NCI-H2029 (cell line): ENCODE data around the gene RRAS.
A peak's percentile ranks its signal among the peaks of the same experiment; 100 is the strongest.
"Not testable (repeated sequence)": the region's sequence is repeated elsewhere in the genome, so short reads cannot be mapped to it uniquely, and the experiment has no call there.

Experiments
- DNase-seq: peaks from one replicate; lab custom pipeline; 2025; lab: John Stamatoyannopoulos, UW

The RRAS gene

DNA sequence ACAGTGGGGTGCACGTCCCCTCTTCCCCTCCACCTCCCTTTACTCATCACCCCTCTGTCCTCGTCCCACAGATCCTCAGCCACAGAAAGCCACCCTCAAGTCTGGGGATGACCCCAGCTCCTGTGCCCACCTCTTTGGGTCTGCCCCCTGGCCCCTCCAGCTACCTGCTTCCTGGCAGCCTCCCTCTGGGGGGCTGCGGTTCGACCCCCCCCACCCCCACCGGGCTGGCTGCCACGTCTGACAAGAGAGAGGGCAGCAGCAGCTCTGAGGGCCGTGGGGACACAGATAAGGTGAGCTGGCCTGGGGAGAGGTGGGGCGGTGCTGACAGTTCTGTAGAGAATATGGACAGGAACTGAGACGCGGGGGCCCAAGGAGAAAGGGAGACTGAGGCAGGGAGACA is 14.6 kb upstream of the RRAS start:
- DNase-seq = no peak

DNA sequence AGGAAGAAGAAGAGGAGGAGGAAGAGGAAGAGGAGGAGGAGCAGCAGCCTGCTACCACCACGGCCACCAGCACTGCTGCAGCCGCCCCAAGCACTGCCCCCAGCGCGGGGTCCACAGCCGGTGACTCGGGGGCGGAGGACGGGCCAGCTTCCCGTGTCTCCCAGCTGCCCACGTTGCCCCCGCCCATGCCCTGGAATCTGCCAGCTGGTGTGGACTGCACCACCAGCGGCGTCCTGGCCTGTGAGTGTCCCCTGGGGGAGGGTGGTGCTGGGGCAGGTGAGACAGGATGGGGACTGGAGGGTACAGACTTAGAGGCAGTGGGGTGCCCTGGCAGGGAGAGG is 13.5 kb upstream of the RRAS start:
- no peak for DNase-seq

DNA sequence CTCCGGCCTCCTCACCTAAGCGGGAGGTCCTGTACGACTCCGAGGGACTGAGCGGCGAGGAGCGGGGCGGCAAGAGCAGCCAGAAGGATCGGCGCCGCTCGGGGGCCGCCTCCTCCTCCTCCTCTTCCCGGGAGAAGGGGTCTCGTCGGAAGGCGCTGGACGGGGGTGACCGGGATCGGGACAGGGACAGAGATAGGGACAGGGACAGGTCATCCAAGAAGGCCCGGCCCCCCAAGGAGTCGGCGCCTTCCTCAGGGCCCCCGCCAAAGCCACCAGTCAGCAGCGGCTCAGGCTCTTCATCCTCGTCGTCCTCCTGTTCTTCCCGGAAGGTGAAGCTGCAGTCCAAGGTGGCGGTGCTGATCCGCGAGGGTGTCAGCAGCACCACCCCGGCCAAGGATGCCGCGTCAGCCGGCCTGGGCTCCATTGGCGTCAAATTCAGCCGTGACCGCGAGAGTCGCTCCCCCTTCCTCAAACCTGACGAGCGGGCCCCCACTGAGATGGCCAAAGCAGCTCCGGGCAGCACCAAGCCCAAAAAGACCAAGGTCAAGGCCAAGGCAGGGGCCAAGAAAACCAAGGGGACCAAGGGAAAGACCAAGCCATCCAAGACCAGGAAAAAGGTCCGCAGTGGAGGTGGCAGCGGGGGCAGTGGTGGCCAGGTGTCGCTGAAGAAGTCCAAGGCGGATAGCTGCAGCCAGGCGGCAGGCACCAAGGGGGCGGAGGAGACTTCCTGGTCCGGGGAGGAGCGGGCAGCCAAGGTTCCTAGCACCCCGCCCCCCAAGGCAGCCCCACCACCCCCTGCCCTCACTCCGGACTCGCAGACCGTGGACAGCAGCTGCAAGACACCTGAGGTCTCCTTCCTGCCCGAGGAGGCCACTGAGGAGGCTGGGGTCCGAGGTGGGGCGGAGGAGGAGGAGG is 12.9 kb upstream of the RRAS start:
- DNase-seq = no peak

DNA sequence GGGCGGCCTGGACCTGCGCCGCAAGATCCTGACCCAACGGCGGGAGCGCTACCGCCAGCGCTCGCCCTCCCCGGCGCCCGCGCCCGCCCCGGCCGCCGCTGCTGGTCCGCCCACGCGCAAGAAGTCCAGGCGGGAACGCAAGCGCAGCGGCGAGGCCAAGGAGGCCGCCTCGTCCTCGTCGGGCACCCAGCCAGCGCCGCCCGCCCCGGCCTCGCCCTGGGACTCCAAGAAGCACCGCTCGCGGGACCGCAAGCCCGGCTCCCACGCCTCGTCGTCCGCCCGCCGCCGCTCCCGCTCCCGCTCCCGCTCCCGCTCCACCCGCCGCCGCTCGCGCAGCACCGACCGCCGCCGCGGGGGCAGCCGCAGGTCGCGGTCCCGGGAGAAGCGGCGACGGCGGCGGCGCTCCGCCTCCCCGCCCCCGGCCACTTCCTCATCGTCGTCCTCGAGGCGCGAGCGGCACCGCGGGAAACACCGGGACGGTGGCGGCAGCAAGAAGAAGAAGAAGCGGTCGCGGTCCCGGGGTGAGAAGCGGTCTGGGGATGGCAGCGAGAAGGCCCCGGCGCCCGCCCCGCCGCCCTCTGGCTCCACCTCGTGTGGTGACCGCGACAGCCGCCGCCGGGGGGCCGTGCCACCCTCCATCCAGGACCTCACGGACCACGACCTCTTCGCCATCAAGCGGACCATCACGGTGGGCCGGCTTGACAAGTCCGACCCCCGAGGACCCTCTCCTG is 12.0 kb upstream of the RRAS start:
- no peak for DNase-seq

DNA sequence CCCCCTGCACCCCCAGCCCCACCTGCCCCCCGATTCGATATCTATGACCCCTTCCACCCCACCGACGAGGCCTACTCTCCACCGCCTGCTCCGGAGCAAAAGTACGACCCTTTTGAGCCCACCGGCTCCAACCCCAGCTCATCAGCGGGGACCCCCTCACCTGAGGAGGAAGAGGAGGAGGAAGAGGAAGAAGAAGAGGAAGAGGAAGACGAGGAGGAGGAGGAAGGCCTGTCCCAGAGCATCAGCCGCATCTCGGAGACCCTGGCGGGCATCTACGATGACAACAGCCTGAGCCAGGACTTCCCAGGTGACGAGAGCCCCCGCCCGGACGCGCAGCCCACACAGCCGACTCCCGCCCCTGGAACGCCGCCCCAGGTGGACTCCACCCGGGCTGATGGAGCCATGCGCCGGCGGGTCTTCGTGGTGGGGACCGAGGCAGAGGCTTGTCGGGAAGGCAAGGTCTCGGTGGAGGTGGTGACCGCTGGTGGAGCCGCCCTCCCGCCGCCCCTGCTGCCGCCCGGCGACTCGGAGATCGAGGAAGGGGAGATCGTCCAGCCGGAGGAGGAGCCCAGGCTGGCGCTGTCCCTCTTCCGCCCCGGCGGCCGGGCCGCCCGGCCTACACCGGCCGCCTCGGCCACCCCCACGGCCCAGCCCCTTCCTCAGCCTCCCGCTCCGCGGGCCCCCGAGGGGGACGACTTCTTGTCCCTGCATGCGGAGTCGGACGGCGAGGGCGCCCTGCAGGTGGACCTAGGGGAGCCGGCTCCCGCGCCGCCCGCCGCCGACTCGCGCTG is 11.3 kb upstream of the RRAS start:
- DNase-seq = no peak

DNA sequence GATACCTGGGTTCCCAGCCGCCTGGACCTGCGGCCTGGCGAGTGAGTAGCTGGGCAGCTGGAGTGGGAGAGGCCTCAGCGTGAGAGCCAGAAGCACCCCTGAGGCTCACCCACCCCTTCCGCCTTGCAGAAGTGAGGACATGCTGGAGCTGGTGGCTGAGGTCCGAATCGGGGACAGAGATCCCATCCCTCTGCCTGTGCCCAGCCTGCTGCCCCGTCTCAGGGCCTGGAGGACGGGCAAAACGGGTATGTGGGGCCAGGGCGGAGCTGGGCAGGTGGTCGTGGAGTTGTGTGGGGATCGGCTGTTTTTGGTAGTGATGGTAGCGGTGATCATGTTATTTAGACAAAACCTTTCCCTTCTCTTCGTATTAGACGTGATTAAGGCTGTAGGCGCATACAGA is 6.6 kb upstream of the RRAS start:
- DNase-seq = no peak

DNA sequence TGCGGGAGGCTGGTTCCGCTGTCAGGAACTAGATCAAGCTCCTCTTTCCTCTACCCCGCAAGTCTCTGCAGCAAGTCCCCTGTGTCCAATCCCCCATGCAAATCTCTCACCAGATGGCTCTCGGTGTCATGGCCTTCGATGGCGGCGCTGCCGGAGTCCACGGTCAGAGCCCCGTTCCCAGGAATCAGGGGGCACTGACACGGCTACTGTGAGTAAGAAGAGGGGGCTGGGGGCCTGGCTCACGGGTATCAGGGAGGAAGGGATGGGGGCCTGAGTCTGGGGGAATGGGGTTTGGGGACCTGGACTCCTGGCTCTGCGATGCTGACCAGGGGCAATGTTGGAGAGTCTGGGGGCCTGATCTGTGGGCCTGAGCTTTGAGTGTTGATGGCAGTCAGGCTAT is 6.1 kb upstream of the RRAS start:
- no peak for DNase-seq

DNA sequence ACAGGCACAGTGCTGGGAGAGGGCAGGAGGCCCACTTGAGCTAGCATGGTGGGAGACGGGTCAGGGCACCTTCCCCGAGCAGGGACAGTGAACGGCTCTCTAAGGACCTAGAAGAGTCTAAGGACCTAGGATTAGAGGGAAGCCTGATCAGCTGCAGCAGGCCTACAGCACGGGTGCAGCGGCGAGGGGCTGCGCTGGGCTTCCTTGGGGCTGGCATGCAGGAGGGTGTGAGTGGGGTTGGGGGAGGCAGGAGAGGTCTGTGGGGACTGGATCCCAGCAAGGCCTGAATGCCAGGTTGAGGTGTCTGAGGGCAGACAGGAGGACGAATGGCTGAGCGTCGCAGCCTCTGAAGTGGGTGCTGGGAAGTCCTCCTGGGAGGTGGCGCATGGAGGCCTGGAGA is 5.6 kb upstream of the RRAS start:
- DNase-seq = no peak

DNA sequence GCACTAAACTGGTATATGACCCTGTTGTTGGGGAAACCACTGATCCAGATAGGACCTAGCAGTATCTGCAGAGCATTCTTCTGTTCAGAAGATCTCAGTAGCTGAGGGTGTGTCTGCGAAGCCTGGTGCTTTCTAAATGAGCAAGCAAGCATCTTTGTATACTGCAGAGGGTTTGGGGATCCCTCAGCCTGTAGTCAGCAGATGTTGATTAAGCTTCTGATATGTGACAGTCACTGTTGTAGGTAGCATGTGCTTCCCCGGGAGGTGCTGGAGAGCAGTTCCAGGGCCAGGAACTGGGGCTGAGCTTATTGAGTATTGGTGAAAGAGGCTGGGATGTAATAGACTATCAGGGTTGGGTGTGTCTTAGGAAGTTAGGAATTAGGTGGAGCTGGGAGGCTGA is 3.5 kb upstream of the RRAS start:
- no peak for DNase-seq

DNA sequence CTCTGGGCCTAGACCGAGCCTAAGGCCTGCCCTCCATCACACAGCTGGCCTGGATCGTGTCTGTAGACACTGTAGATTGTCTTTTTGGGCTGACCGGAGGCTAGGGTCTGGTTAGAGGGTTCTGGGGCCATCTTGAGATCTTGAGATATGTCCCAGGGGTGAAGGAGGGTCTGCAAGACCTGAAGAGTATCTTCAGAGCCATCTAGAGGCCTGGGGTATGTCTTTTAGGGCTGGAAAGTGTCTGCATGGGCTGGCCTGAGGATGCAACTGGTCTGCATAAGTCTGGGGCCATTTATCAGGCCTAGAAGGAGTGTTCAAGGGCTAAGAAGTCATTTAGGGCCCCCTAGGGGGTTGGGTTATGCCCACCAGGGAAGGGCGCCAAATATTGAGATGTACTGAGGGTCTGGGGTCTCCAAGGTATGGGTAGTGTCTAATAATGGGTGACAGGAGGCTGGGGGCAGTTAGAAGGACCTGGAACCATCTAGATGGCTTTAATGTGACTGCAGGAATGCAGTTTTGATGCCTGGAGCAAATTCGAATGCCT is 2.6 kb upstream of the RRAS start:
- no peak for DNase-seq

DNA sequence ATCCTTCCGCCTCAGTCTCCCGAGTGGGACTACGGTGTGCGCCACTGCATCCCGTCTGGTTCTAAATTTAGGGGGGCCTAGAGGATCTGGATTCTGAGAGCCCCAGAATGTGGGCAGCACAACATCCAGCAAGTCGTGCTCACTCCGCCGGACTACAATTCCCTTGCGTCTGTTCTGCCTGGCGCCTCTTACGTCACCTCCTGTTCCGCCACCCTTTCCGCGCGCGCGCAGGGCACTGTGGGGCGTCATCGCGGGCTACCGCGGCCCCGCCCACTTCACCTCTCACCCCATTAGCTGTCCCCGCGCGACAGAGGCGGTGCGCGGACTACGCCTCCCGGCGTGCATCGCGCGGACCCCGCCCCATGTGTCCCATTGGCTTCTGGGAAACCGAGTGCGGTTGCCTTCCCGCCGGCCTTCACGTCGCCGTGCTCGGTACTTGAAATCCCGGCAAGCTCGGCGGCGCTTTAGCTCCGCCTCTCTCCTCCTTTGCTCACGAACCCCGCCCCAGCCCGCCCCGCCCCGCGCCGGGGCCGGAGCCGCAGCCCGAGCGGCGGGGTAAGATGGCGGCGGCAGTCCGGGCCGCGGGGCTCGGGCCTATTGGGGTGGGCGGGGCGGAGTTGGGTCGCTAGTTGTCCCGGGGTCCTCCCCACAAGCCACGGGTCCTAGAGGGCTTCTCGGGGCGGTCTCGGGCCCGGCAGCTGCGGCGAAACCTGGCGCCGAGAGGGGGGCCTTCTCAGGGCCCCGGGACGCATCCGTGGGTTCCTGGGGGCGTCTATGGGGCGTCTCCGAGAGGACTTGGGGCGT is 1.9 kb upstream of the RRAS start, which contains the start of gene SCAF1:
SCAF1 (plus strand) TSS at position 522 of the 804 bp plus-strand sequence. CDS start 2,818 bp downstream, outside the sequence.
- DNase-seq = peak; percentile 99

DNA sequence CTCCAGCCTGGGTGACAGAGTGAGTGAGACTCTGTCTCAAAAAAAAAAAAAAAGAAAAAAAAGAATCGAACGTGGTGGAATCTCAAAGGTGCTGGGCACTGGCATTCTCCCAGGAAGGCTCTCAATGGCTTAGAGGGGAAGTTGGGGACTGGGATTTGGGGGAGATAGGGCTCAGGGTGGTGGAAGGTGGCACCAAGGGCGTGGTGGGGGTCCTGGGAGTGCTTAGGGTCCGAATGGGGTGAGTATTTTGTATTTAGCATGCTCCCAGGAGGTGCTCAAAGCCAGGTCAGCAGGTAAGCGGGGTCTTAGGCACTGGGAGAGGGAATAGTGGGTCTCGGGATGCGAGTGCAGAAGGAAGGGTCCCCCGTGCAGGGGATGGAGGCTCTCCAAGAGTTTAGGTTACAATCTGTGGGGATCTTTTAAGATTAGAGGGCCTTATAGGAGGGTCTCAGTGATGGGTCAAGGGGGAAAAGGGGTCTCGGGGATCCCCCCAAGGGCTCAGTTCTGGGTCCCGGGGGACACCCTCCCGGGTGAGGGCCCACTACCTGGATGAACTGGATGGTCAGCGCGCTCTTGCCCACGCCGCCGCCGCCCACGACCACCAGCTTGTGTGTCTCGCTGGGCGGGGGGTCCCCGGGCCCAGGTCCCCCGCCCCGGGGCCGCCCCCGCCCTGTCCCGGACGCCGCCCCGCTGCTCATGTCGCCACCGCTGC is 386 bp downstream of the RRAS start:
- DNase-seq = no peak

DNA sequence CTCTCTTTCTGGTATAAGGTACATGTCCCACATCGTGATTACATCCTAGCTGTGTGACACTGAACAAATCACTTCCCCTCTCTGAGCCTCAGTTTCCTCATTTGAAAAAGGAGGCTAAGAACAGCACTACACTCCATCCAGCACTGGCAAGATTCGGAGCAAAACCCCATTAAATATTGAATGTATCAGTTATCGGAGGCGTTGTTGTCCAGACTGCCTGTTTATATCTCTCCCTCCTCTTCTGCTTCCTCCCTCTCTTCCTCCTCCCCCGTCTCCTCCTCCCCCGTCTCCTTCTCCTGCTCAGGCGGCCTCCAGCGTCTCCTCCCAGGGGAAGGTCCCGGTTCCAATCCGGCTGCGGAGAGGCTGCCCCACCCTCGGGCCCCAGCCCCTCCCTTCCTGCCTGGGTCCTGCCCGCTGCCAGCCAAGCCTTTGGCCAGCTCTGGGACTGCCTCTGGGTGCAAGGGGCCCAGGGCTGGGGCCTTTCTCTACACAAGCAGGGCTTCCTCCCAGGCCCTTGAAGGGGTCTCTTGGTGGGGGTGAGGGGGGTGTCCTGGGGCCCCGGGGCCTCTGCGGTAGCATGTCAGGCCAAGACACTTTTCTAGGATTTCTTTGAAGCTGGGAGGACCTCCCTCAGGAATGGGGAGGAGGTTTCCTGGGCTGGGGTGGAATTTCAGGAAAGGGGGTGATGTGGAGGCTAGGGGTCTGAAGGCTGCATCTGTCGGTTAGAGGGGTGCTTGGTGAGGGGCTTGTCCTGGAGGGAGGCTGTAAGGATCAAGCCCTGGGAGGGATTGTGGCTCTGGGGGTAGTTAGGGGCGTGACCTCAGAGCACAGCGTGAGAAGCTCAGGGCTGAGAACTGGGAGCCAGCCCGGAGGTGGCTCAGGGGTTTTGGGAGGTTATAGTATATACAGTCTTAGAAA is 1.9 kb downstream of the RRAS start:
- no peak for DNase-seq

DNA sequence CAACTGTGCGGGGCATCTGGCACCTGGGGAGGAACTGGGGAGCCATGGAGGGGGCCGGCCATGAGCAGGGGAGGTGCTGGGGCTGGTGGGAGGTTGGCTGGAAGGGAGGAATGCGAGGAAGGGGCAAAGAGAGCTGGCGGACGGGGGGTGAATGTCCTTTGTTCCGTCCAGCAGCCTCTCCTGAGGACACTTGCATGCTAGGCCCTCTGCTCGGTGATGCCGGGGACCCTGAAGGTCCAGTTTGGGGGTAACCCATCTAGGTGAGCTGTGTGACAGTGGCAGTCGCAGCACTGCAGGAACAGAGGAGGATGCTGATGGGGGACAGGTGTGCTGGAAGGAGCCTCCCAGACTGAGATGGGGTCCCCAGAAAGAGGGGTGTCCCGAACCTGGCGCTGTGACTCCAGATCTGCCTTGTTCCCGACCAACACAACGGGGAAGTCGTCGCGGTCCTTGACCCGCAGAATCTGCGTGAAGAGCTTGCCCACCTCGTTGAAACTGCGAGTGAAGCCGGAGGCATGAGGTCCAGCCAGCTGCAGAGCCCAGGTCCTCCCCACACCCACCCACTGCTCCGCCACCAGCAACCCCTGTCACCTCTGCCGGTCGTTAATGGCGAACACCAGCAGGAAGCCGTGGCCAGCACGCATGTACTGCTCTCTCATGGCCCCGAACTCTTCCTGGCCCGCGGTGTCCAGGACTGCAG is 3.6 kb downstream of the RRAS start:
- no peak for DNase-seq

DNA sequence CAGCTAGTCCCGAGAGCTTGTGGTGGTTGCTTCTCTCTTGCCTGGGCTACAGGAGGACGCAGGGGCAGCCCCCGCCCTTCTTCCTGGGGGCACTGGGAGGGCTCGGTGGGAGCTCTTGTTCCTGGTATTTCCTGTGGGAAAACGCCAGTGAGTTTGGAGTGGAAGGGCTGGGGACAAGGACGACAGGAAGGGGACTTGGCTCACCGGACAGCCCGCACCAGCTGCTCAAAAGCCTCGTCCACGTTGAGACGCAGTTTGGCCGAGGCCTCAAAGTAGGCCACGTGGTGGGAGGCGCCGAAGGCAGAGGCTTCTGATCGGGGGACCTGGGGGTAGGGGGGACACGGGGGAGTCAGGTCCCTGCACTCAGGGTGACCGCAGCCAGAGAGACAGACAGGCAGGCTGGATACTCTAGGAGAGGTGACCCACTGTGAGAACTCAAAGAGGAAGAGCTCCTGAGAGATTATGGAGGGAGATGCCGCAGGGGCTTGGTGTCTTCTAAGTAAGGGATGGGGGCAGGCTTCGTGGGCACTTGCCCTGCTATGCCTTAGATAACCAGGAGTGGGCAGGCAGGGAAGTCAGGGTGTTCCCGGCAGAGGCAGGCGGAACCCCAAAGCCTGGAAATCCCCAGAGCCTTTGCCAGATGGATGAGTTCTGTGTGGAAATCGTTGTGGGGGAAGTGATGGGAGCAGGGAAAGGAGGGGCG is 4.3 kb downstream of the RRAS start:
- DNase-seq = no peak

DNA sequence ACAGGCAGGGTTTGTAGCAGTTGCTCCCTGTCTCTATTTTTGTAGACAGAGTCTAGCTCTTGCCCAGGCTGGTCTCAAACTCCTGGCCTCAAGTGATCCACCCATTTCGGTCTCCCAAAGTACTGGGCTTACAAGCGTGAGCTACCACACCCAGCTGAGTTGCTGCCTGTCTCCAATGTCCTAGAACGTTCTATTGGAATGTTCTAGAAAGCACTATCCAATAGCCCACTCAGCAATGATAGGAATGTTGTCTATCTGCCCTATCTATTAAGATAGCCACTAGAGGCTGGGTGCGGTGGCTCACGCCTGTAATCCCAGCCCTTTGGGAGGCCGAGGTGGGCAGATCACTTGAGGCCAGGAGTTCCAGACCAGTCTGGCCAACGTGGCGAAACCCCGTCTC is 6.7 kb downstream of the RRAS start:
- DNase-seq = not testable (repeated sequence)

DNA sequence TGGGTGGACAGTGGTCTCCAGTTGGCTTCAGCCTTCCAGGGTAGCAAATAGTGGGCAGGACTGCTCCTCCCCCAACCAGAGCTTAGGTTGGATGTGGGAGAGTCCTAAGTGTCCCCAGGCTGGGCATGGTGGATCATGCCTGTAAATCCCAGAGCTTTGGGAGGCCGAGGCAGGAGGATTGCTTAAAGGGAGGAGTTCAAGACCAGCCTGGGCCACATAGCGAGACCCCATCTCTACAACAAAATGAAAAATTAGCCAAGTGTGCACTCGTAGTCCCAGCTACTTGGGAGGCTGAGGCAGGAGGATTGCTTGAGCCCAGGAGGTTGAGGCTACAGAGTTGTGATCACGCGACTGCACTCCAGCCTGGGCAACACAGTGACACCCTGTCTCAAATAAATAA is 7.4 kb downstream of the RRAS start:
- no peak for DNase-seq

DNA sequence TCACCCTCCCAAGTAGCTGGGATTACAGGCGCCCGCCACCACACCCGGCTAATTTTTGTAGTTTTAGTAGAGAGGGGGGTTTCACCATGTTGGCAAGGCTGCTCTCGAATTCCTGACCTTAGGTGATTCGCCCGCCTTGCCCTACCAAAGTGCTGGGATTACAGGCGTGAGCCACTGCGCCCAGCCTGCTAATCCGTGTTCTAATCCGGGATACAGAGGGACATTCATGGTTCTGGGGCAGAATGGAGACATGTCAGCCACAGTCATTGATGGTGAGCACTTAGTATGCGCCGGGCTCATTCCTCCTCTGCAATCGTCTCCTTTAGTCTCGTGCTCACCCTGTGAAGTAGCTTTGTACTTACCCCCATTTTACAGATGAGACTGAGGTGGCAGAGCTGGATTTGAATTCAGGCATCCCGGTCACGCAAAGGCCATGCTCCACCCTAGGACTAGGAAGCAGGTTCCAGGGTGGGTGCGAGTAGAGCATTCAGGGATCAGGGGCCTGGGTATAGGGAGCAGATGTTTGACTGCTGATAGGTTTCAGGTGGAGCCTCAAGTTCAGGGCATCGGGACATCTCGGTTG is 8.2 kb downstream of the RRAS start:
- no peak for DNase-seq
